Astrocyte (in vitro differentiated cells and primary cell): ENCODE measurements around the gene COA7. TPM values are rescaled to one million over a fixed set of nuclear protein-coding genes. Genes with fewer than 3 reads are reported as not detected.

Source experiments
- DNase-seq: peaks from one replicate; pipeline ENCODE4 v3.0.0-alpha.2; 2010; ENCODE audit warnings: low read depth
- FAIRE-seq: peaks from 2 replicates; lab custom pipeline; 2011; peaks lifted over from hg19 to GRCh38; lab: Jason Lieb, UNC
- H2AFZ ChIP-seq: 2 replicates; pipeline ENCODE4 v1.6.0; 2012; ENCODE audit warnings: low read depth, low read length, inconsistent platforms
- H3K27ac ChIP-seq: 2 replicates; pipeline ENCODE4 v1.5.1; 2011; ENCODE audit warnings: low read depth, low read length, inconsistent platforms
- H3K27me3 ChIP-seq: 2 replicates; pipeline ENCODE4 v1.6.0; 2011; ENCODE audit warnings: low read length, inconsistent platforms; ENCODE audit not compliant: insufficient read depth
- H3K36me3 ChIP-seq: 2 replicates; pipeline ENCODE4 v1.5.1; 2011; ENCODE audit warnings: low read length, inconsistent platforms; ENCODE audit not compliant: insufficient read depth
- H3K4me1 ChIP-seq: 2 replicates; pipeline ENCODE4 v1.5.1; 2011; ENCODE audit warnings: low read length, inconsistent platforms; ENCODE audit not compliant: insufficient read depth
- H3K4me2 ChIP-seq: 2 replicates; pipeline ENCODE4 v1.6.0; 2012; ENCODE audit warnings: low read length, inconsistent platforms
- H3K4me3 ChIP-seq: 2 replicates; pipeline ENCODE4 v1.5.1; 2011; ENCODE audit warnings: low read depth, mild to moderate bottlenecking, low read length, inconsistent platforms; ENCODE audit not compliant: insufficient read depth
- H3K79me2 ChIP-seq: 2 replicates; pipeline ENCODE4 v1.6.0; 2012; ENCODE audit warnings: mild to moderate bottlenecking, low read length, inconsistent platforms; ENCODE audit not compliant: insufficient read depth
- H3K9ac ChIP-seq: 2 replicates; pipeline ENCODE4 v1.6.0; 2012; ENCODE audit warnings: mild to moderate bottlenecking, low read length, inconsistent platforms
- H3K9me3 ChIP-seq: 2 replicates; pipeline ENCODE4 v1.5.1; 2012; ENCODE audit warnings: low read depth, mild to moderate bottlenecking, low read length, inconsistent platforms; ENCODE audit not compliant: insufficient read depth
- H4K20me1 ChIP-seq: 2 replicates; pipeline ENCODE4 v1.6.0; 2012; ENCODE audit warnings: low read length, inconsistent platforms; ENCODE audit not compliant: insufficient read depth
- H3K27ac Mint-ChIP-seq: one replicate; pipeline ENCODE4 v1.8.0; 2021; ENCODE audit warnings: mild to moderate bottlenecking, mixed read lengths; ENCODE audit not compliant: unreplicated experiment
- H3K27me3 Mint-ChIP-seq: one replicate; pipeline ENCODE4 v1.8.0; 2021; ENCODE audit warnings: low read depth, mixed read lengths; ENCODE audit not compliant: unreplicated experiment
- H3K36me3 Mint-ChIP-seq: one replicate; pipeline ENCODE4 v1.8.0; 2021; ENCODE audit warnings: low read depth, mixed read lengths; ENCODE audit not compliant: unreplicated experiment
- H3K4me1 Mint-ChIP-seq: one replicate; pipeline ENCODE4 v1.8.0; 2021; ENCODE audit warnings: low read depth, mixed read lengths; ENCODE audit not compliant: unreplicated experiment
- H3K4me3 Mint-ChIP-seq: one replicate; pipeline ENCODE4 v1.8.0; 2021; ENCODE audit warnings: mild to moderate bottlenecking, moderate library complexity, mixed read lengths; ENCODE audit not compliant: unreplicated experiment
- H3K9me3 Mint-ChIP-seq: one replicate; pipeline ENCODE4 v1.8.0; 2021; ENCODE audit warnings: mild to moderate bottlenecking, mixed read lengths; ENCODE audit not compliant: unreplicated experiment
- CTCF ChIP-seq: IDR thresholded peaks from 2 replicates; pipeline ENCODE4 v1.5.1; 2011; ENCODE audit warnings: low read depth, mild to moderate bottlenecking, inconsistent platforms, low read length, moderate library complexity; ENCODE audit not compliant: insufficient read depth
- EZH2 ChIP-seq: IDR thresholded peaks from 2 replicates; pipeline ENCODE4 v1.6.1; 2012; ENCODE audit warnings: mild to moderate bottlenecking, low read length, inconsistent platforms; ENCODE audit not compliant: insufficient read depth
- total RNA-seq: library from RNA; stranded (reverse); gene quantifications from 2 replicates; pipeline ENCODE4 v1.2.1, GENCODE V29; 2021

COA7 gene
- total RNA-seq, 1 donor from 2014 or later: 18.4 TPM

GRCh38 chr1:52669696-52670095 is 28.5 kb downstream of the COA7 start:
- no peaks in the 10 kb centered on the region for H3K9me3 ChIP-seq
- Mint-ChIP-seq H3K9me3 (no peaks in the 10 kb centered on the region), H3K27ac (peak overlapping the region; percentile 86), H3K36me3 (no peaks in the 10 kb centered on the region), H3K4me3 (no peak overlapping the region), H3K4me1 (peaks cover 31% of the 10 kb centered on the region), H3K27me3 (no peaks in the 10 kb centered on the region)
- H2AFZ ChIP-seq: no peak overlapping the region
- H3K4me3 ChIP-seq: no peak overlapping the region
- H3K79me2 ChIP-seq: no peaks in the 10 kb centered on the region
- peak overlapping the region; percentile 0 for H3K4me2 ChIP-seq
- H4K20me1 ChIP-seq: no peaks in the 10 kb centered on the region
- H3K27ac ChIP-seq: no peak overlapping the region
- H3K4me1 ChIP-seq: peaks cover 8% of the 10 kb centered on the region
- no peak overlapping the region for H3K9ac ChIP-seq
- no peaks in the 10 kb centered on the region for H3K36me3 ChIP-seq
- H3K27me3 ChIP-seq: no peaks in the 10 kb centered on the region
- TF ChIP-seq EZH2 (no peak), CTCF (no peak)
- DNase-seq (peak; percentile 53), FAIRE-seq (no peak)

- Mint-ChIP-seq H3K27ac (peak overlapping the region; percentile 86), H3K36me3 (no peaks in the 10 kb centered on the region), H3K4me3 (no peak overlapping the region), H3K4me1 (peaks cover 24% of the 10 kb centered on the region), H3K27me3 (no peaks in the 10 kb centered on the region), H3K9me3 (no peaks in the 10 kb centered on the region)
- Histone ChIP-seq H3K4me2 (no peak overlapping the region), H3K9me3 (no peaks in the 10 kb centered on the region), H3K27me3 (no peaks in the 10 kb centered on the region), H3K9ac (no peak overlapping the region), H3K4me1 (peaks cover 5% of the 10 kb centered on the region), H3K36me3 (no peaks in the 10 kb centered on the region), H2AFZ (no peak overlapping the region), H4K20me1 (no peaks in the 10 kb centered on the region), H3K27ac (no peak overlapping the region), H3K4me3 (no peak overlapping the region), H3K79me2 (no peaks in the 10 kb centered on the region)
- TF ChIP-seq EZH2 (no peak), CTCF (no peak)
- FAIRE-seq (no peak), DNase-seq (peak; percentile 9)
These were observed 29.4 kb downstream of the COA7 start for GRCh38 chr1:52668711-52669110.

- no peak overlapping the region for H3K4me2 ChIP-seq
- H3K27me3 ChIP-seq: no peaks in the 10 kb centered on the region
- Mint-ChIP-seq H3K9me3 (no peaks in the 10 kb centered on the region), H3K36me3 (no peaks in the 10 kb centered on the region), H3K4me1 (peaks cover 26% of the 10 kb centered on the region), H3K27me3 (no peaks in the 10 kb centered on the region), H3K27ac (no peak overlapping the region), H3K4me3 (no peak overlapping the region)
- DNase-seq: no peak
- TF ChIP-seq CTCF (no peak), EZH2 (no peak)
- H3K79me2 ChIP-seq: no peaks in the 10 kb centered on the region
- H4K20me1 ChIP-seq: no peaks in the 10 kb centered on the region
- no peak overlapping the region for H2AFZ ChIP-seq
- no peak overlapping the region for H3K9ac ChIP-seq
- H3K4me1 ChIP-seq: peaks cover 9% of the 10 kb centered on the region
- H3K9me3 ChIP-seq: no peaks in the 10 kb centered on the region
- FAIRE-seq: no peak
- H3K4me3 ChIP-seq: no peak overlapping the region
- H3K27ac ChIP-seq: no peak overlapping the region
- H3K36me3 ChIP-seq: no peaks in the 10 kb centered on the region
These were observed 30.2 kb downstream of the COA7 start for GRCh38 chr1:52667984-52668383.
